Tibial nerve (tissue), 4 donors: Measurements from ENCODE around the gene YTHDF2. TPM values are rescaled to one million over a fixed set of nuclear protein-coding genes. Genes with fewer than 3 reads are reported as not detected.

Source experiments
- DNase-seq, 2 donors: peaks; one replicate each; pipeline ENCODE4 v3.0.0-alpha.2; 2019; ENCODE audit warnings: low spot score in 2 of 2
- H3K27ac ChIP-seq, 4 donors: fragments of 200-600 bp; sonication (generic) in 3 of 4; one replicate each; pipeline ENCODE4 v1.5.1; 2017 to 2019; ENCODE audit warnings: mild to moderate bottlenecking in 1 of 4
- H3K27me3 ChIP-seq, 2 donors: fragments of 200-600 bp; sonication (generic) in 1 of 2; one replicate each; pipeline versions ENCODE4 v1.5.1 to v1.6.0; 2017 to 2019
- H3K36me3 ChIP-seq, 3 donors: fragments of 200-600 bp; sonication (generic); one replicate each; pipeline ENCODE4 v1.5.1; 2018 to 2019
- H3K4me1 ChIP-seq, 4 donors: fragments of 200-600 bp; sonication (generic) in 3 of 4; one replicate each; pipeline ENCODE4 v1.5.1; 2017 to 2019
- H3K4me3 ChIP-seq, 4 donors: fragments of 200-600 bp; sonication (generic) in 3 of 4; one replicate each; pipeline ENCODE4 v1.5.1; 2017 to 2019; ENCODE audit warnings: mild to moderate bottlenecking in 1 of 4, moderate library complexity in 1 of 4
- H3K9me3 ChIP-seq, 4 donors: fragments of 200-600 bp; sonication (generic) in 3 of 4; one replicate each; pipeline ENCODE4 v1.5.1; 2017 to 2019
- CTCF ChIP-seq, 5 experiments: fragments of 200-600 bp in 3 of 5; fragments of 450-650 bp in 2 of 5; sonication (generic) in 3 of 5; IDR thresholded peaks; one replicate each; pipeline ENCODE4 v1.5.1; 2016 to 2019; ENCODE audit warnings: antibody characterized with exemption in 5 of 5, mild to moderate bottlenecking in 3 of 5, moderate library complexity in 2 of 5
- EP300 ChIP-seq, 2 donors: sonication (generic); formaldehyde crosslinking; IDR thresholded peaks; one replicate each; pipeline ENCODE4 v1.6.1; 2017; ENCODE audit warnings: antibody characterized with exemption in 2 of 2, mild to moderate bottlenecking in 1 of 2
- POLR2A ChIP-seq, 2 donors: fragments of 450-650 bp; IDR thresholded peaks; one replicate each; pipeline ENCODE4 v1.6.1; 2017; ENCODE audit warnings: antibody characterized with exemption in 2 of 2, mild to moderate bottlenecking in 2 of 2, moderate library complexity in 2 of 2
- whole genome bisulfite sequencing, 2 donors: methylation state at CpG; one replicate each; pipeline ENCODE4 v1.1.5; 2018; 5-methylcytosine and 5-hydroxymethylcytosine counted together
- total RNA-seq, 4 donors: library from RNA; depleted of rRNA; stranded (reverse); fragments of >200 nt; gene quantifications; one replicate each; pipeline ENCODE4 v1.1.0, GENCODE V29; 2016

The YTHDF2 gene
- total RNA-seq, 4 donors from 2014 or later = 40.4 to 42.8 (median 41.0) TPM

DNA sequence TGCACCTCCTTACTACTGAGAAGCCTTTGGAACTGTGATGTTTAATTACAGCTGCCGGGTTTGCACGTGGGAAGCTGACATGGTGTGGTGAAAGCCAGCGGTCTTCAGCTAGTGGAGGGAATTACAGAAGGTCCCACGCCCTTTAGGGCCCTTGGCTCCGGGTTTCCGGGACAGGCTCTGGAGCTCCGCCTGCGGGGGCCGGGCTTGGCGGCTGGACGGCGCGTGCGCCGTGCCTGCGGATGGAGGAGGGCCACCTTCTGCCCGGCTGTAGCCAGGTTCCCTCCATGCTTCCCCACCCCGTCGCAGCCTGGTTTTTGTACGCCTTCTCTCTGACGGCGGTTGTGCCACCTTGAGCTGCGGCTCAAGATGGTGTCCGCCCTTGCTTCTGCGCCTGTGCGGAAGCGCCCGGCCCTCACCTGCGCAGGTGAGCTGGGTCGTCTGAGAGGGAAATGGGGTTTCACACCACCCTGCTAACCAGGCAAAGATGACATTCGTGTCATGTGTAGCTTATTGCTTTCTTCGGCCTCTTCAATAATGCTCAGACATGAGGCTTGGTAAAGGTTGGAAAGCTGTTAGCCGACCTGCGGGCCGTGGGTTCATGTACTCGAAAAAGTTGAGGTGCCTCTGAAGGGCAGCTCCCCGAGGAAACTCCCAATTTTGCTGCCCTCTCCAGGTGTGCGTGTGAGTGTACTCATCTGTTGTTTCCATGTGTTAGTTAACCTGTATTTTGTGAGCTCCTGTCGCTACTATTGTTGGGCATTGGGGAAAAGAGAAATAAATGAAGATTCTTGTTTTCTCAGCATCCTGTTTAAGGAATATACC lies 38.6 kb downstream of the YTHDF2 start:
- peak overlapping the region in 2 of 4 donors; percentile 21 to 41 for H3K27ac ChIP-seq
- WGBS, 2 donors = 28 to 29% methylated on average over 39 of the region's 39 CpGs
- no peaks in the 10 kb centered on the region for H3K9me3 ChIP-seq
- peaks cover 0 to 38% (median 5%) of the 10 kb centered on the region in 3 donors for H3K36me3 ChIP-seq
- TF ChIP-seq CTCF (IDR thresholded peaks at IDR 0.05) = no peak
- no peak for TF ChIP-seq POLR2A (IDR thresholded peaks at IDR 0.05)
- no peak for TF ChIP-seq EP300 (IDR thresholded peaks at IDR 0.05)
- H3K27me3 ChIP-seq = no peaks in the 10 kb centered on the region
- peak; percentile 18 to 50 for DNase-seq
- peaks cover 0 to 25% (median 6%) of the 10 kb centered on the region in 4 donors for H3K4me1 ChIP-seq
- peak overlapping the region; percentile 9 to 48 (median 30) for H3K4me3 ChIP-seq

- peaks cover 0 to 28% (median 3%) of the 10 kb centered on the region in 3 donors for H3K36me3 ChIP-seq
- H3K9me3 ChIP-seq = no peaks in the 10 kb centered on the region
- no peak overlapping the region for H3K4me3 ChIP-seq
- TF ChIP-seq CTCF (IDR thresholded peaks at IDR 0.05) = no peak
- TF ChIP-seq POLR2A (IDR thresholded peaks at IDR 0.05) = no peak
- no peak for TF ChIP-seq EP300 (IDR thresholded peaks at IDR 0.05)
- no peak overlapping the region for H3K27ac ChIP-seq
- H3K4me1 ChIP-seq = peaks cover 0 to 18% (median 6%) of the 10 kb centered on the region in 4 donors
- WGBS, 2 donors = 97 to 98% methylated on average over 17 of the region's 17 CpGs
- DNase-seq = no peak
- H3K27me3 ChIP-seq = no peaks in the 10 kb centered on the region
These were observed 39.6 kb downstream of the YTHDF2 start for GRCh38 chr1:28776341-28776740.

- WGBS, 2 donors = 95 to 96% methylated on average over 2 of the region's 2 CpGs
- no peak overlapping the region for H3K4me3 ChIP-seq
- H3K9me3 ChIP-seq = no peaks in the 10 kb centered on the region
- no peak overlapping the region for H3K27ac ChIP-seq
- TF ChIP-seq POLR2A (IDR thresholded peaks at IDR 0.05) (no peak), EP300 (IDR thresholded peaks at IDR 0.05) (no peak), CTCF (IDR thresholded peaks at IDR 0.05) (no peak)
- H3K27me3 ChIP-seq = no peaks in the 10 kb centered on the region
- DNase-seq = no peak
- peaks cover 0 to 15% (median 0%) of the 10 kb centered on the region in 3 donors for H3K36me3 ChIP-seq
- peaks cover 0 to 28% (median 6%) of the 10 kb centered on the region in 4 donors for H3K4me1 ChIP-seq
These were observed 41.3 kb downstream of the YTHDF2 start for GRCh38 chr1:28778021-28778420.

GRCh38 chr1:28779751-28780408 lies 43.1 kb downstream of the YTHDF2 start:
- Histone ChIP-seq H3K9me3 (no peaks in the 10 kb centered on the region), H3K27me3 (no peaks in the 10 kb centered on the region), H3K27ac (no peak overlapping the region), H3K4me1 (peaks cover 0 to 23% (median 2%) of the 10 kb centered on the region in 4 donors), H3K36me3 (no peaks in the 10 kb centered on the region), H3K4me3 (no peak overlapping the region)
- WGBS, 2 donors = 80 to 91% methylated on average over 6 of the region's 6 CpGs
- TF ChIP-seq EP300 (IDR thresholded peaks at IDR 0.05) (no peak), CTCF (IDR thresholded peaks at IDR 0.05) (no peak), POLR2A (IDR thresholded peaks at IDR 0.05) (no peak)
- DNase-seq = no peak

GRCh38 chr1:28781305-28781704 lies 44.6 kb downstream of the YTHDF2 start:
- Histone ChIP-seq H3K4me3 (no peak overlapping the region), H3K36me3 (no peaks in the 10 kb centered on the region), H3K9me3 (no peaks in the 10 kb centered on the region), H3K4me1 (peaks cover 0 to 22% (median 0%) of the 10 kb centered on the region in 4 donors), H3K27me3 (no peaks in the 10 kb centered on the region), H3K27ac (no peak overlapping the region)
- DNase-seq = no peak
- TF ChIP-seq POLR2A (IDR thresholded peaks at IDR 0.05) = no peak
- no peak for TF ChIP-seq CTCF (IDR thresholded peaks at IDR 0.05)
- TF ChIP-seq EP300 (IDR thresholded peaks at IDR 0.05) = no peak
- 52 to 65% methylated on average over 11 of the region's 11 CpGs for WGBS, 2 donors
